NCI-H1417 (cell line): Measurements from ENCODE around the gene TBX3.

ENCODE experiments used
- DNase-seq, 3 experiments: peaks; one replicate each; lab custom pipeline; 2025; lab: John Stamatoyannopoulos, UW

The TBX3 gene

DNA sequence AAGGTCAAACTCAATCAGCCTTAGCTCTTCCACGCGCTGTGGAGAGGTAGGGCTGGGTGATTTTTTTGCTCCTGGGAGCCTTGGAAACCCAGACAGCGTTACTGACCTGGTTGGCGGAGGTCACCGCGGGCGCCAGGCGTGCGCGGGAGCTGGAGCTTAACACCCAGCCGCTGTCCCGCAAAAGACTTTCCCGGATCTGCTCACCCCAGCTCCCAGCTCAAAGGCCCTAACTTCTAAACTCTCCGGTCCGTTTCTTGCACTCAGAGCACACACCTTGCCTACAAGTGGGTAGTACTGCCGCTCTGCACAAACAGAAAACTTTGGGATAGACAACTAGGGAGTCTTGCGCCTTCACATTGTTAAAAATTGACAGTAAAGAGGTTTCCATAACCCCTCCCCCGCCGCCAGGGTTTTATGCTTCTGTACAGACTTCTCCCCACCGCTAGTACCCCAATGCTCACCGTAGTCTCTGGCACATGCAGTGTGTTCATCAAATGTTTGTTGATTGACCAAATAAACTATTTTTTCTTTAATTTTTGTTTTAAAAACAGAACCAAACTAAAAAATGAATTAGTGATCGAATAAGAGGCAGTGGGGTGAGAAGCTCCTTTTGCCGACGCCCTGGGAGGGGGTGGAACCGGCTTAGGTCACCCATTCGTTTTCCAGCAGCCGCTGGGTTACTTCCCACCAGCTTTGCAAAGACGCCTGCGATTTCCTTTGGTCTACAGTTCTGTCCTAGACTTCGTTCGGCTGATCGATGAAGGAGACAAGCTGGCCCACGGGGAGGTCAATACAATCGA lies 12.7 kb upstream of the TBX3 start:
- DNase-seq = no peak

DNA sequence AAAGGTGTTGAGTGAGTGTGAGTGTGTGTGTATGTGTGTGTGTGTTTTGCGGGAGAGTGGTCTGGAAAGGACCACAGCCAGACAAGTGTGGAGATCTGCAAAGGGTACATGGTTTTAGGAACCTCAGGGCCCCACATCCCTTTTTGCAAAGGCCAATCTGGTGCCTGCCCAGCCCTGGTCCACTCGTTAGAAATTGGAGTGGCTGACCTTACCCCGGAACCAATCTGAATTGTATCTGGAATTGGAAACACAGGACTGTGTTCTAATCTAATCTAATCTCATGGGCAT lies 11.3 kb upstream of the TBX3 start:
- no peak for DNase-seq

DNA sequence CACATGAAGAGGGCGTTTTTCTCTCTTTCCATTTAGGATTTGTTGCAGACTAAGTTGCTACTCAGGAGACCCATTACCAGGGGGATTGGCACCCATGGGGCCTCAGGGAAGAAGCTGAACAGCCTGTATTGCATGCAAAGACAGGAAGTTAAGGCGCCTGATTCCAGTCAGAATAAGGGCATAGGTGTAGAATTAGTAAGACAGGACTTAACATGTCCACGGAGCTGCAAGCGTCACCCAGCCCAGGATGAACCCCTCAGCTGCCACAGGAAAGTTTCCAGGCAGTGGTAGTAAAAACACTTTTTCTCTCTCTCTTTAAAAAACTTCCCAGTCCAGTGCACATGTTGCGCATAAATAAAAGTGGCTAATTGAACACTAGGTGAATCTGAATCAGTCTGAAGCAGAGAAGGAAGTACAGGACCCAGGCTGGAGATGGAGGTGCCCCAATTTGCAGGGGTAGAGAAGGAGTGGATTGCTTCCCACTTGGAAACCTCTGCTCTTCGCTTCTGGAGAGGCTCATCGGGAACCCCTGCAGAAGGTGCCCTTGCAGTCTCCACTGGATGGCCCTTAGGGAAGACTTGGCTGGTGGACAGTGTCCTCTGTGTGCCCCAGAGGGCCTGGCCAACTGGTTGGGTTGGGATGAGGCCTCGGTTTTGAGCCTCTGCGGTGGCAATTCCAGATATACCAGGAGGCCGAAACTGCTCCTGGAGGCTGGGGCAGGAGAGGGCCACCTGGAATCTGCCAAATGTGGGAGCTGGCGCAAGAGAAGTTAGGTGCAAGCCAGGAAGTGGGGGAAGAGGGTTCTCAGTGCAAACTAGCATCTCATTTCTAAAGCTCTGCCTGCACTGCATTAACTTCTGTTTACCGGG lies 10.7 kb upstream of the TBX3 start:
- no peak for DNase-seq

DNA sequence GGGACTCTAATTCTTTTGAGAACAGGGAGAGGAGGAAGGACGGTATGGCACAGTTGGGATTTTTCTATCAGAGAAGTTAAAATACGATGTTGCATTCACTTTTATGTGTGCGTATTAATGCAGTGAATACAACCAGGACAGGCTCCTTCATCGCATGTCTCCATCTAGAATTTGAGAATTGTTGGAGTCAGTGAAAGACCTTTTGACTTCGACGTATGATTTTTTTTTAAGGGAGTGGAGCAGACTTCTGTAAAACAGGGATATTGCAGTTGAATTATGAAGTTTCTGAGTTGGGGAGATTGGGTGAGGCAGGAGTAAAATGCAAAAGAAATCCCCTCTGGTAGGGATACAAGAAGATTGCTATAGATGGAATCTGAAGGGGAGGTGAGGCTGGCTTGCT lies 9.6 kb upstream of the TBX3 start:
- no peak for DNase-seq

DNA sequence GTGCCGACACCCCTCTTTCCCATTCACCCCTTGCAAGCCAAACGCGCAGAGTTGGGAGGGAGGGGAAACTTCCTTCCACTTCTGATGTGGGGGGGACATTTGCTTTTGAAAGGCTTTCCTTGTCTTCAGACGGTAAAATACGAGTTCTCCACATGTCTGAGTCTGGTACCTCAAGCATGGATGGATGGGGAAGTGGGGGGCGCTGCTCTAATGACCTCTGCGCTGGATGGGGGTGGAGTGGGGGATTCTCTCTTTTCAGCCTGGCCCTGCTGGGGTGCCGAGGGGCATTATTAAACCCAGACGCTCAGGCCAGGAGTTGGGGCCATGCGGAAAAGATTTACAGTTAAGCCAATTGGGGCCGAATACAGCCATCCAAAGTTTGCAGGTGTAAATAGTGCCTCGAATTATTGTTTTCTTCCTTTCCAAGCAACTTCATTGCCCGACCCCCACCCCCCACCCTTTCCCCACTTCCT lies 9.1 kb upstream of the TBX3 start:
- DNase-seq = no peak

DNA sequence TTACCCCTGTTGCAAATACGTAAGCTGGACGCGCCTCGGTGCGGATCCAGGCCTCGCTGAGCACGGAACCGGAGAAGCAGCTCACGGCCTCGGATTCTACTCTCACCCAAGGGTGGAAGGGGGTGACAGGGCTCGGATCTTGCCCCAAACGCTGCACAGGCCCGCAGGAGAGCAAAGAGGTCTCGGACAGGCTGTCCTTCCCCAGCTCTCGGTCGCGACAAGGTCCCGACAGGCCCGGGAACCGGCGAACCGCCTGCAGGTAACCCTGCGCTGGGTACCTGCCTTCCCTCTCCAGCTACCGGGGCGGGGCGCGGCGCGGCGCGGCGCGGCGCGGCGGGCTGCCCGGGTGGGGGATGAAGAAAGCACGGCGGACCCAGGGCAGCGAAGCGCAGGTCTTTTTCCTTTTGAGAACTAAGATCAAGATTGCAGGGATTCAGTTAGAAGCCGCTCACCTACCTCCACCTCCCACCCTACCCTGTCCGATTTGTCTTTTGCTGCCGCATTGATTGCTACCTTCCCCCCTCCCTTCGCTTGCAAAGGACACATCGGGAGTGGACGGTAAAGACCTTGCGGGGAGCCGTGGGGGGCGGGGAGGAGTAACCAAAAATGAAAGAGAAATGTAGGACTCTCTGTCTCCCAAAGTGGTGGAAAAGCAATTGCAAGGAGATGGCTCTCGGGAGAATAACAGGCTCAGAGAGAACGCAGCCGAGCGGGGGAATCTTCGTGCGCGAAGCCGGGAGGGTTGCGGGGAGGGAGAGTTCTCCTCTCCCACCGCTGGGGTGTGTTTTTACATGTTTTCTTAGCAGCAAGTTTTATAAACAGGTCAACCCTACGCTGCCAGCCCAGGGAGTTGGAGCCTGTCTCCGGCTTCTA lies 8.4 kb upstream of the TBX3 start:
- DNase-seq = peak in 1 of 3 experiments; percentile 47

DNA sequence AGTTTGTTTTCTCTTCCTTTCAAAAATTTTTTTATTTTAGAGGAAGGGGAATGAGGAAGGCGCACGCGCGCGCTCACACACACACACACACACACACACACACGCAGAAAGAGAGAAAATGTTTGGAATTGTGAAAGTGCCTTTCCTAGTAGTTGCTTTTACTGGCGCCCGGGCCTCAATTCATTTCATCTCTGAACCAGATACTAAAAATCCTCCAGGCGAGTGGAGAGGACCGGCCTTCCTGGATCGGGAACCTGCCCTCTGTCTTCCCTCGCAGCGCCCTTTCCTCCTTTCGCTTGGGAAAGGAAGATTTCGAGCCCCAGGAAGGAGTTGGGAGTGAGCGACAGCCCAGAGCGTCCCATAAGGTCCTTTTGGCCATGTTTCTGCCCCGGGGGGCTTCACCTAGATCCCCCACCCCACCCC lies 7.8 kb upstream of the TBX3 start:
- no peak for DNase-seq

DNA sequence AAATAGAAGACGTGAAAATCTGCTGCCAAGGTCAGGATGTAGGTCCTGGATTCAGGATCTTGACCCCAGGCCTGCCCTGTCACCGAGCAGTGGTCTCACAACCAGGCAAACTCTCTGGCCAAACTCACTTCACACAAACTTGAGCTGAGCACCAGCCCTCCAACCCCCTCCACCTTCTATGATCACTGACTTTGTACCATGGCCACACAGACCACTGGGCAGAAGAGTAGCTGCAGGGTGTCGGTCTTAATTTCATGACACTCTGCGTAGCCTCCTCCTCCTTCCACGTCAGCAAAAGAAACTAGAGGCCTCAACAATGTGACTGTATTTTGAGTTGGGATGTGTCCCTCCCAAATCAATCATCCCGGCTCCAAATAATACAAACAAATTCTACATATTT lies 7.2 kb upstream of the TBX3 start:
- DNase-seq = no peak

DNA sequence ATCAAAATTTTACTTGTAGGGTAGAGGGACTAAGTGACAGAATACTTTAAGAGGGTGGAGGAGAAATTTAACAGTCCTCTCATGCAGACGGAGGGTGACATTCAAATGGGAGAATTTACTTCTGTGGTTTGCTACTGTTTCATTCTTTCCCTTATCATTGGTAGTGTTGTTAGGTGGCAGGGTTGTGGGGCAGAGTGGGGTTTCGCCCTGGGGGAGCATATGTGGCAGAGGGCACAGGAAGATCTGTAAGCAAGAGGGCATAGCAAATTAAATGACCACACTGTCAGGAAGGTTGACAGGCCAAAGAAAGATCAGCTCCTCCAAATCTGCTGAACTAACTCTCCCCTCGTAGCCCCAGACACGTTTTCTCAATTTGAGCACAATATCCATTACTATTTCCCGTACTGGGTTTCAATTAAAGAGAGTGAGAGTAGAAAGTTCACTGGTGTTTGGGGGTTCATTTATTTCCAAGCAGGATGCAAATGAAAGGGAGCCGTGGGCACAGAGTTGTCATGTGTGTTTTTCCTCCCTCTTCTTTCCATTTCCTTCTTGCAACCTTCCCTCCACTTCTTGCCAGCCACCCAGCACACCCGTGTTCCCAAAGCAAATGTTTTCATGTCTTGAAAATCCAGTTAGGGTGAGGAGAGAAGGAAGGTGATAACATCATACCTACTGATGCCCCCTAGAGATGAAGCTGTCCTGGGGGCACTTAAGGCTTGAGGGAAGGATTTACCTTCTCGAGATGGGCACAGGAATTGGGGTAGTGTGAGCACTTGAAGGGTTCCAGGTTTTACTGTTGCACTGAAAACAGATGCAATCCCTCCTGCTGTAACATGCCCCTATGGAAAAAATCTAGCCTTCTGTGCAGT lies 6.5 kb upstream of the TBX3 start:
- no peak for DNase-seq

DNA sequence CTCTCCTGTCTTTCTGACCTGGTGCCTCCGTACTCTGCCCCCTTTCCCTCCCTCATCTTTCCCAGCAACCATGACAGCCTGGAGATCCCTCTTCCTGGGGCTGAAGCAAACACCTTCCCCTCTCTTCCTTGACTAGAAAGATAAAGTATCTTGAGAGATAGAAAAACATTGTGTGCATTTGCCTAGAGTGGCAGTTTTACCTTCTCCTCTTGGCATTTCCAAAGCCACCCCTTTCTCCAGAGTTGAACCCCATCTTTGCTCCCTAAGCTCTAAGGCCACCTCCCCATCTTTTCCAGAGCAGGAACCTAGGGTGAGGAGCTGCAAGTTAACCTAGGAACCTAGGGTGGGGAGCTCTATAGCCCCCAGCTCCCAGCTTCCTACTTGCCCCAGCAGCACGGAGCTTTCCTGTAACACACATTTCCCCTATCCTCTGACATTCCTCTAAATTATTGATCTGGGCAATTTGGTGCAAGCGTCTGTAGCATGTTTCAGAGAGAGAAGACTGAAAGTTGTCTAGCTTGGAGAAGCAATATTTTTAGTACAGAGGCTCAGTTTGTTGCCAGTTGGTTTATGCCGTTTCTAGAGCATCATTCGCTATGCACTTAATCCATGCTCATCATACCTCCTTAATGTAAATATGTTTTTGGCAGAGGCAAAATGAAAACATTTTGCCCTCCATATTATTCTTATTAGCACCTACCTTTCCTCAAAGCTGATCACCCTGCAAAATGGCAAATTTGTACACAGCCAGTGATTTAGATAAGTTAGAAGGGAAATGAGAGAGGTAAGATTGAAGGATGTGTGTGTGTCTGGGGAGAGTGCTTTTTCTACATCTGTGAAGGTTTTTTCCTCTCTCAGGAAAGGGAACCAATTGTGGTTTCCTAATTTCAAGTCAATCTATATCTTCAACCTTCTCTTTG lies 5.4 kb upstream of the TBX3 start:
- no peak for DNase-seq

DNA sequence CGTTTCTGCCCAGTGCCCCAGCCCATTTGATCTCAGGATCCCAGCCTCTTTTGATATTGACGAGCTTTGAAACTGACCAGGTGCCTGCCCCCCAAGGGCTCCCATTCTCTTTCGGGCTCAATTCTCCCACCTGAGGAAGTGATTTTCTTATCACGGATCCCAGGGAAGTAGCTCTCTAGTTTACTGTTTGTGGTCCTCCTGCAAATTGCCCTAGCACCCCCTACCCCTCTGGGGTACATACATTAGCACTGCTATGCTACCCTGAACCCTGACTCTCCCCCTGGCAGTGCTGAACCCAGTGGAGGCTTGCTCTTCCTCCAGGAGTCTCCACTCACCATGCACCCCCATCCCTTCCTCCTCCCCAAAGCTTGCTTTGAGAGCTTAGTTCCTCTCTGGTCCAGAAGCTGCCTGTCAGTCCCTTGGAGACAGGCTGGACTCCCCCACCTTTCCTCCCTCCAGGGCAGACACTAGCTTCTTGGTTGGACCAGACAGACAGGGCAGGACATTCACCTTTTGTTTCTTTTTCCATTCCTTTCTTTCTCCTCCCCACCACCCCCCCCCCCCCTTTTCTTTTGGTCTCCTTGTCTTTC lies 4.4 kb upstream of the TBX3 start:
- no peak for DNase-seq

DNA sequence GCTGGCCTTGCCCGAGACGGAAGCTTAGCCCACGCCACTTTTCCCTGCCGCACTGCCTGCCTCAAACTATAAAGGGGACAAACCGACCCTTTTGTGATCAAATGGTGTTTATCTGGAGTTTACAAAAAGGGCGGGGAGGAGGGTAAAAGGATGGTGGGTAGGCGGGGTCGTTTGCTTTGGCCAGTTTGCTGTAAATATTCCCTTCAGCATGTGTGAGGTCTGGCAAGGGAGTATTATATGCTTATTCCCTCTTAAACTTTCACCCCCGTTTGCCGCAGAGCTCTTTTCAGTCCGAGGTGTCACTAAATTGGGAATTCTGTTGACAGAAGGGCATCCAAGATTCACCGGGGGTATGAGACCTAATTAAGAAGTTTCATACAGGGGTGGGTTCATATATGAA lies 3.8 kb upstream of the TBX3 start:
- DNase-seq = no peak

DNA sequence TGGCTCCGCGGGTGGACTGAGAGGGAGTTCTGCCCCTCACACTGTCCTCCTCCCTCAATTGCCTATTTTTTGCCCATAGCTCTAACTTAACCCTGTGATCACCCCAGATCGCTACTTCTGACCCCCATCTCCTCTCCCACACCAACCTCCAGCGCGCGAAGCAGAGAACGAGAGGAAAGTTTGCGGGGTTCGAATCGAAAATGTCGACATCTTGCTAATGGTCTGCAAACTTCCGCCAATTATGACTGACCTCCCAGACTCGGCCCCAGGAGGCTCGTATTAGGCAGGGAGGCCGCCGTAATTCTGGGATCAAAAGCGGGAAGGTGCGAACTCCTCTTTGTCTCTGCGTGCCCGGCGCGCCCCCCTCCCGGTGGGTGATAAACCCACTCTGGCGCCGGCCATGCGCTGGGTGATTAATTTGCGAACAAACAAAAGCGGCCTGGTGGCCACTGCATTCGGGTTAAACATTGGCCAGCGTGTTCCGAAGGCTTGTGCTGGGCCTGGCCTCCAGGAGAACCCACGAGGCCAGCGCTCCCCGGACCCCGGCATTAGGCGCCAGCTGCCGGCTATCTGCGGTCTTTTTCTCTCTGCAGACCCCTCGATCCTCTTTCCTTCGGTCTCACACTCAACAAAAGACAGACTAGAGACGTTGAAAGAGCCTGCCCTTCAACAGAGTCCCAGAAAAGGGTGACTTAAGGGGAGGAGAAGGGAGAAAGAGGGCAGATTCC lies 3.0 kb upstream of the TBX3 start:
- DNase-seq = no peak

DNA sequence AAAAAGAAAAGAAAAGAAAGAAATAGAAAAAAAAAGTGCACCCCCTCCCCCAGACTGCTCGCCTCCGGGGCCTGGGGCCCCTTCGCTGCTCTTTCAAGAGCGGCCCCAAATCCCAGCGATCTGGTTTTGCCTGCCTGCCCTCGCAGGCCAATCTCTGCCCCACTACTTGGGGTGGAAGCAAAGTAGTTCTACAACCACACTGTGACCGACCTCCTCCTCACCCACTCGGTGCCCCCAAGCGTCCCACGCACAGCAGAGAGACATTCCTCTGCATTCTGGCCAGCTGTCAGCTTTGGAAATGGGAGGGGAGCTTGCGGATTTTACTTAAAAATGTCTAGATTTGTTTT lies 2.4 kb upstream of the TBX3 start:
- no peak for DNase-seq

DNA sequence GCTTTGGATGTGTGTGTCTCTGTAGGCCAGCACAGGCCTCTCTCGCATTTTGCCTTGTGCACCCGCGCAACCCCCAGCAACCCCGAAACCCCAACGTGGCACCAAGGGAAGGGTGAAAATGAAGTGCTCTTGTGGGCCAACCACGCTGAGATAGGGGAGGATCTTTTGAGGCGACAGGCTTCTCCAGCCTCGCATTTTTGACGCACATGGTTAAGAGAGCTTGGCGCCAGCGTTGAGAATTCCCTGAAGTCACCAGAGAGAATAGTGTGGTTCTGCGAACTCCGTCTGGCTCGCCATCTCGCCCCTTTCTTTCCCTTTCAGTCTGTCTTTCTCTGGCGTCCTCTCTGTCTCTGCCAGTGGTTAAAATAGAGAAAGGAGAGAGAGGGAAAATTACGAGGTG lies 1.9 kb upstream of the TBX3 start:
- peak in 1 of 3 experiments; percentile 19 for DNase-seq

DNA sequence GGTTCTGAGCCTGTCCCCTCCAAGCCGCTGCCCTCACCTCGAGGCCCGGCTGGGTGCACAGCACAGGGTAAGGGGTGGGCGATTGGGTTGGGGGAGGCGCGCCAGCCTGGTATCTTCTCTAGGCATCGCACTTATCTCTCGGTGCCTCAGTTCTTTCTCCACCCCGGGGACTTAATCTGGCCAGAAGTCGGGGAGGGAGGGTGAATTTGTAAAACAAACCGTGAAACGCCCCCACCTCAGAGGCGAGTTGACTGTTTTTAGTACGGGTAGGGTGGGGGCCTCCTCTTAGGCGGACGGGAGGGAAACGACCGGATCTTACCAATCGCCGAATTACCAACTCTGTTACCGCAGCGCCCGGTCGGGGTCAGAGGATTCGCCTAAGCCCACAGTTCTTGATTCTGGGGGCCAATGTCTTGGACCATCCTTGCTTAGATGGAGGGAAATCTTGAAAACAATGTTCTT lies 1.4 kb upstream of the TBX3 start:
- no peak for DNase-seq

DNA sequence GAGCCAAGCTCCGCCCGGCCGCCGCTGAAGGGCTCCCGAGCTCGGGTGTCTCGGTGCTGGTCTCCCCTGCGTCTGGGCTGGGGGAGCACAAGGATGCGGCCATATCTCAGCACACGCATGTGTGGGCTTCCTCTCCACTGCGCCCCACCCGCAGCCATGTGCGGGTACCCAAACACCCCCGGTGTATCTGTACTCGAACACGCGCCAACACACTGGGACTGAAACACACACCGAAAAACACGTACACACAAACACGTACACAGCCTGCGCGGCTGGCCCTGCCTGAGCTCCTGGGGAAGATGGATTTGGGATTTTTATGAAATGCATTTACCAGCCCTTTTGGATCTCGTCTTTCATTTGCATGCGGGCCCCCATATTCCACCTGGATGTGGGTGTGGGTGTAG lies 897 bp upstream of the TBX3 start:
- DNase-seq = no peak

DNA sequence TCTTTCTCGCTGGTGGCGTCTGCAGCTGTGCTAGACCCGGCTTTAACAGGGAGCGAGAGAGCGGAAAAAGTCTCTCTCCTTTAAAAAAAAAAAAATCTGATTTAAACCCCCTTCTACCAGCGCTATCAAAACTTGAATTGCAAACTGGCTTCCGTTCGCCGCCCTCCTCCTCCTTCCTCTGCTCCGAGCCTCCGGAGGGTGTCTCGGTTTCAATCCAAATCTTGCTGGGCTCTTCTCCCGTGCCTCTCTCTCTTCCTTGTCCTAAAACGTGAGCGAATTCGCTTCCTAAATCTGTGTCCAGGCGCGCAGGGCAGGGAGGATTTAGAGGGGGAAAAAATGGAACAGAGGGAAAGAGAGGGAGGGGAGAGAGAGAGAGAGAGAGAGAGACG lies 272 bp downstream of the TBX3 start:
- DNase-seq = no peak
